Fibroblast of skin of abdomen (primary cell): ENCODE measurements around the gene TAB2. TPM values are rescaled to one million over a fixed set of nuclear protein-coding genes. Genes with fewer than 3 reads are reported as not detected.
A peak's percentile ranks its signal among the peaks of the same experiment; 100 is the strongest.

Source experiments
- DNase-seq: peaks from one replicate; pipeline ENCODE4 v3.0.0-alpha.2; 2013
- polyA plus RNA-seq, 2 experiments: library from polyadenylated mRNA; unstranded; fragments of 120-200 nt; gene quantifications; one replicate each; pipeline ENCODE4 v1.2.1, GENCODE V29; 2013; ENCODE audit not compliant: insufficient read length in 2 of 2

TAB2 gene
- 60.4 TPM for polyA plus RNA-seq (2013, experiment 1 of 2; ENCODE audit: insufficient read length)
- polyA plus RNA-seq (2013, experiment 2 of 2; ENCODE audit: insufficient read length), result 58.8 TPM

- peak; percentile 41 for DNase-seq
These were observed at the start of gene TAB2 for GRCh38 chr6:149317644-149318571. Gene TAB2, plus strand, starts transcription at chr6:149317712. Its CDS starts 52,286 bp downstream, at chr6:149369998.

GRCh38 chr6:149268146-149268545, 49.4 kb upstream of the TAB2 start:
- no peak for DNase-seq

- no peak for DNase-seq
These were observed 48.7 kb upstream of the TAB2 start for GRCh38 chr6:149268768-149269167.

- DNase-seq, result no peak
These were observed 46.9 kb upstream of the TAB2 start for GRCh38 chr6:149270616-149271015.

- no peak for DNase-seq
These were observed 45.9 kb upstream of the TAB2 start for GRCh38 chr6:149271348-149272340.

GRCh38 chr6:149273318-149273717, 44.2 kb upstream of the TAB2 start:
- no peak for DNase-seq

GRCh38 chr6:149275621-149276020, 41.9 kb upstream of the TAB2 start:
- DNase-seq, result no peak

- no peak for DNase-seq
These were observed 39.9 kb upstream of the TAB2 start for GRCh38 chr6:149277621-149278020.

- no peak for DNase-seq
These were observed 38.5 kb upstream of the TAB2 start for GRCh38 chr6:149278997-149279396.

GRCh38 chr6:149284904-149285303, 32.6 kb upstream of the TAB2 start:
- DNase-seq, result no peak

GRCh38 chr6:149285626-149286025, 31.9 kb upstream of the TAB2 start:
- no peak for DNase-seq

GRCh38 chr6:149286905-149287304, 30.6 kb upstream of the TAB2 start:
- DNase-seq, result no peak

GRCh38 chr6:149289192-149289781, 28.2 kb upstream of the TAB2 start:
- no peak for DNase-seq

- DNase-seq, result no peak
These were observed 27.5 kb upstream of the TAB2 start for GRCh38 chr6:149289966-149290365.

- no peak for DNase-seq
These were observed 24.3 kb upstream of the TAB2 start for GRCh38 chr6:149293244-149293643.

GRCh38 chr6:149300563-149300962, 16.9 kb upstream of the TAB2 start:
- DNase-seq, result no peak

- DNase-seq, result no peak
These were observed 14.8 kb upstream of the TAB2 start for GRCh38 chr6:149302723-149303122.

- no peak for DNase-seq
These were observed 14.0 kb upstream of the TAB2 start for GRCh38 chr6:149303468-149303867.

GRCh38 chr6:149305372-149305771, 12.1 kb upstream of the TAB2 start:
- no peak for DNase-seq

- peak; percentile 51 for DNase-seq
These were observed 10.5 kb upstream of the TAB2 start for GRCh38 chr6:149306967-149307366.

GRCh38 chr6:149311293-149311692, 6.2 kb upstream of the TAB2 start:
- DNase-seq, result no peak

- no peak for DNase-seq
These were observed 5.7 kb upstream of the TAB2 start for GRCh38 chr6:149311766-149312165.

- no peak for DNase-seq
These were observed 4.4 kb upstream of the TAB2 start for GRCh38 chr6:149313070-149313469.
